Activated CD4-positive, CD25-positive, alpha-beta regulatory T cell treated with anti-CD3 and anti-CD28 coated beads, Interleukin-2, amount 50 U/mL, for 24 hours (primary cell): ENCODE data around the gene GSTT4.
"Not testable (repeated sequence)": the region's sequence is repeated elsewhere in the genome, so short reads cannot be mapped to it uniquely, and the experiment has no call there.

Experiments
- ATAC-seq, 2 donors: fragments of 150-1000 bp; cut with Tn5 transposase; one replicate each; pipeline ENCODE4 v1.10.0; 2021; ENCODE audit warnings: mild to moderate bottlenecking in 1 of 2, moderate library complexity in 1 of 2

The GSTT4 gene

DNA sequence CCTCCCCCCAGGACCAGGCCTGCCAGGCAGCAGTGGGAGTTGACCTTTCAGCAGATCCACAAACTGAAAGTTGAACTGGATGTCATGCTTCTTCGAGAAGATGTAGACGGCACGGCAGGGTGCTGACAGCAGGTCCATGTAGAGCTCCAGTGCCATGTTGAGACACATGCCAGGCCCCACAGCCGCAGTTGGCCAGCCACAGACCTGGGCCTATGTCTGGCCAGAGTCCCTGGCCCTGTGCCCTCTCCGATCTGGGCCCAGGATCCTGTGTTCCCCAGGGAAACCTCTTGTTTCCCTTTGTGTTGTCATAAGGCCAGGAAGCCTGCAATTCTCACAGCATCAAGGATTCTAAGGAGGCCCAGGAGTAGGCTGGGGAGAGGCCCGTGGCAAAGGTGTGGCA is at the start of gene GSTT4:
Gene GSTT4, minus strand, starts transcription at position 253 of the 400 bp plus-strand sequence. Its CDS starts 97 bp downstream, at position 156.
- no peak for ATAC-seq

DNA sequence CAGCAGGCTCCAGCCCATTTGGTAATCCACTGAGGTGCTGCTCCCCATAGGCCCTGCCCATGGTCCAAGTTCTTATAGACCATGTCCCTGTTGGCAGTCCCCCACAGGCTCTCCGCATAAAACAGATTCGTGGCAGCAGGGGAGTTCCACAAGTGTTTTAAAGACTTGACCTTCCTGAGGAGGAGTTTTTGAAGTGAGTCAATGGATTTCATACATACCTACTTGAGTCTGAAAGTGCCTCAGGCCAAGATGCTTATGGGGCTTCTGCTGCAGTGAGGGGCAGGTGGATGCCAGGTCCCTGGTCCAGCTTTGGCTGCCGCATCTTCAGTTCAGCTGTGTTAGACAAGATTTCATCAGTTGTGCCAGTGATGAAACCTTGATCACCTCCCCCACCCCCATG is 49.1 kb upstream of the GSTT4 start:
- no peak for ATAC-seq

- no peak for ATAC-seq
Observed at GRCh38 chr22:24053481-24054226, 48.4 kb upstream of the GSTT4 start.

DNA sequence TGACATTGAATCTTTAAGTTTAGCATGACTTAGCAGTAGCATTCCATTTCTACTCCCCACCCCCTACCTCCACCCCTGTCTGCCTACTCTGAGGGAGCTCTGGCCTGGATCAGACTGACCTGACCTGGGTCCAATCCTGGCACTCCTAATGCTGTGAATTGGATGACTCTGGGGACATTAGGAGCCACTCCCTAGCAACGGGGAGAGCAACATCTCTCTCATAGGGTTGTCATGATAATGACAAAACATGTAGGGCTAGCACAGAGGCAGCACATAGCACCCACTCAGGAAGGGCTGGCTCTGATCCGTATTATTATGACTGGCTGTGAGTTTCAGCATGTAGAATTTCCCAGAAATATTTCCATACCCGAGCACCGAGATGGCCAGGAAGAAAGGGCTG is 46.3 kb upstream of the GSTT4 start:
- no peak for ATAC-seq

- no peak for ATAC-seq
Observed at GRCh38 chr22:24051028-24051427, 45.8 kb upstream of the GSTT4 start.

DNA sequence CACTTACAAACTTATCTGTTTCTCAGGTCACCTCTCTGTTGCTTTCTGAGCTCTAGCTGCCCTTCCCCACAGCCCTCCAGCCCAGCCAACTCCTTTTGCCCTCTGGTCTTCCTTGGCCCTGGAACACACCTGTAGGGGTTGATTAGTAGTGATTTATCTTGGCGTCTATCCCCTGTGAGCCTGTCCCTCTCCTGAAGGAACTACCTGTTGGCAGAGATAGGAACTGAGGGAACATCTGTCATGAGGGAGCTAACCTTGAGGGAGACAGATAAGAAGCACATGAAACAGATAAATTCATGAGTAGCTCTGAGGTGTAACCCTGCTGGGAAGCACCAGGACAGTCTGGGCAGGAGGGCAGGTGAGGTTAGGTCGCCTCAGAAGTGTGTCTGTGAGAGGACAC is 44.7 kb upstream of the GSTT4 start:
- ATAC-seq: no peak

DNA sequence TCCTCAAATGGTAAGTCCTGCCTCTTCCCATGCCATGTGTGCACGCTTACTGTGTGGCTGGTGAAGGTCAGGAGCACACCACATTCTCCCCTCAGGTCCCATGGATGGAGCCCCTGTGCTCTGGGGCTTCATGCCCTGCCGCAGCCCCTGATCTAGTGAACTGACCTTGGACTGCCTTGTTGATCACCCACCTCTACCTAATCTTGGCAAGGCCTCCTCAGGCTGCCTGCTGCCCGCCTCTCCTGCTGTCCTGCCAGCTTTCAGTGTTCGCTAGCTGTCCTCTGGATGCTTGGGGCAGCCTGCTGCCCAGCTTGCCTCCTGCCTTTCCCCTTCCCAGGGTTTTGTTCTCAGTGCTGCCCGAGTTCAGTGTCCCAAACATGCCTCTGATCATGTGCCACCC is 44.0 kb upstream of the GSTT4 start:
- no peak for ATAC-seq

GRCh38 chr22:24046024-24046423 is 40.8 kb upstream of the GSTT4 start:
- ATAC-seq: no peak

DNA sequence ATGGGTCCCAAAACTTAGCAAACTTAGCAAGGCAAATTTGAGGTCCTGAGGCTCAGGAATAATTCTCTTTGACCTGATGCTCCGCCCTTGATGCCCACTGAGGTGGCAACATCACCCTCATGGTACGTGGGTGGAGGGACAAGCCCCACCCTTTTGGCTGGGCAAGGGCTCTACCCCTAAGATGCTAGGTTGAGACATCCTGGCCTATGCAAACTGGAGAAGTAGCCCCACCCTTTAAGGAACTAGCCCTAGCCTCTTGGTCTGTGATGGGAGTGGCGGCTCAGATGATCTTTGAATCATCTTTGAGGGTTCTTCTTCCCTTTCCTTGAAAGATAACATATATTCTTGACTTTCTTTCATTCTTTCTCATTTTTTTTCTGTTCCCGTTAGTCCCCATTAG is 38.7 kb upstream of the GSTT4 start:
- no peak for ATAC-seq

- not testable (repeated sequence) for ATAC-seq
Observed at GRCh38 chr22:24043465-24043864, 38.2 kb upstream of the GSTT4 start.

DNA sequence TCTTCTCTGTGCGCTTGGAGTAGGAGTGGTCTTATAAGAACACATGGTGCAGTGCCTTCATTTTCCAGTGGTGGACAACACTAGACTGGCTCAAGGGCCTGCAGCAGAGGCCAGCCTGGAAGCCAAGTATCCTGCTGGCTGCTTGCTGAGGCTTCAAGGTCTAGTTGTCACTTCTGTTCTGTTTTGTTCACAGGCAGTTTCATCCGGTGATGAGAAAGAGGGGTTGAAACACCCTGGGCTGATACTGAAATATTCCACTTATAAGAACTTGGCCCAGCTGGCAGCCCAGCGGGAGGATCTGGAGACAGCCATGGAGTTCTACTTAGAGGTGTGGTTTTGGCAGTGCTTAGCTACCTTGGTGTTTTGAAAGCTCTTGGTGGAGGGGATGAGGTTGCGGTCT is 35.7 kb upstream of the GSTT4 start:
- no peak for ATAC-seq

- no peak for ATAC-seq
Observed at GRCh38 chr22:24039046-24039445, 33.8 kb upstream of the GSTT4 start.

GRCh38 chr22:24037851-24038765 is 32.9 kb upstream of the GSTT4 start:
- ATAC-seq: no peak

- ATAC-seq: no peak
Observed at GRCh38 chr22:24035296-24035695, 30.0 kb upstream of the GSTT4 start.

DNA sequence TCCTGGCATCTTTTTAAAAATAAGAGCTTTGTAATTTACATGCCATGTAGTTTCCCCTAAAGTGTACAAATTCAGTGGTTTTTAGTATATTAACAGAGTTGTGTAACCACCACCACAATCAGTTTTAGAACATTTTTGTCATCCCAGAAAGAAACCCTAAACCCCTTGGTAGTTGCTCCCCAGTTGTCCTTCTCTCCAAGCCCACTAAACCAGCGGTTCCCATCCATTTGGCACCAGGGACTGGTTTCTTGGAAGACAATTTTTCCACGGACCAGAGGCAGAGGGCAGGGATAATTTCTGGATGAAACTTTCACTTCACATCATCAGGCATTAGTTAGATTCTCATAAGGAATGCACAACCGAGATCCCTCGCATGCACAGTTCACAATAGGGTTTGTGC is 28.5 kb upstream of the GSTT4 start:
- ATAC-seq: no peak

DNA sequence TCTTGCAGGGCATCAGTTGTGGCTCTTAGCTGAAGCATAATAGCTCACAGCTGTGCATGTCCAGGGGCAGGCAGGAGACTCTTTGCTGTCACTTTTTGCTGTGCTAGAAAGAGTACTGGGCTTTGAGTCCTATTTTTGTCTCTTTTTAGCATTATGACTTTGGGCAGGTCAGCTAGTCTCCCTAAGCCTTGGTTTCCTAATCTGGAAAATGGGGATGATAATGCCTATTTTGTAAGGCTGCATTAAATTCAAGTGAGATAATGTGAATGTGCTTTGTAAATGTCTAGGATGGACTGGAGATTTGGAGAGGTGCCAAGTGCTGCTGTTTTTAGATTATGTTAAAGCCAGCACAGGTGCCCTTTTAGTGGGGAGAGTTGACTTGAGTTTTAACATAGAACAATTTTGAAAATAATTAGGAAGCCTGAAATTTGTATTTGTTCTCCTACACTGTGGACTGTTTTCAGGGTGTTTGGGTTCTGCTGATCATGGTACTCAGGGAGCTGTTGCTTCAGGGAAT is 25.0 kb upstream of the GSTT4 start:
- no peak for ATAC-seq

DNA sequence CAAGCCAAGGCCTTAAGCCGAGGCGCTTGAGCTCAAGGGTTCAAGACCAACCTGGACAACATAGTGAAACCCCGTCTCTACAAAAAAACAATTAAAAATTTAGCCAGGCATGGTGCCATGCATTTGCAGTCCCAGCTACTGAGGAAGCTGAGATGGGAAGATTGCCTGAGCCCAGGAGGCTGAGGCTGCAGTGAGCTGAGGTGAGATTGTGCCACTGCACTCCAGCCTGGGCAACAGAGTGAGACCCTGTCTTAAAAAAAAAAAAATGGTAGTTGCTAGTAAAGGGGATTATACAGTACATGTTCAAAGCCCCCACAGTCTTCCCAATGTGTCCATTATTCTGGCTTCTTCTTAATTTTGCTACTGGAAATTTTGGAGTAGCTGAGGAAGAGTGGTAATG is 24.1 kb upstream of the GSTT4 start:
- ATAC-seq: no peak

DNA sequence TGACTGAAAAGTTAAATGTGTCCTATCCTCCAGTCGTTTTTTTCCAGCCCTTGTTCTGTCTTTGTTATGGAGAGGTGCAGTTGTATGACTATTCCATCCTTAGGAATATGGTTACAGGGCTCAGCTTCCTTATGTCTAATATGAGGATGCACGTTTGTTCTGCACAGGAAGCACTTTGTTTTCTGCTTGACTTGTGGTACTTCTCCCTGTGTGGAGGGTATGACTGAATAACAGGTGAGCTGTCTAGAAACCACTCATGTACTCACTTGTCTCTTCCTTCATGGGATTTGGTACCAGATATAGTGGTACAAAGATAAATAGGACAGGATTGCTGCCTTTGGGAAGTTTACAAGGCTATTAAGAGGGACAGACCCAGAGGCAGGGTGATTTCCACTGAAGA is 23.3 kb upstream of the GSTT4 start:
- no peak for ATAC-seq

DNA sequence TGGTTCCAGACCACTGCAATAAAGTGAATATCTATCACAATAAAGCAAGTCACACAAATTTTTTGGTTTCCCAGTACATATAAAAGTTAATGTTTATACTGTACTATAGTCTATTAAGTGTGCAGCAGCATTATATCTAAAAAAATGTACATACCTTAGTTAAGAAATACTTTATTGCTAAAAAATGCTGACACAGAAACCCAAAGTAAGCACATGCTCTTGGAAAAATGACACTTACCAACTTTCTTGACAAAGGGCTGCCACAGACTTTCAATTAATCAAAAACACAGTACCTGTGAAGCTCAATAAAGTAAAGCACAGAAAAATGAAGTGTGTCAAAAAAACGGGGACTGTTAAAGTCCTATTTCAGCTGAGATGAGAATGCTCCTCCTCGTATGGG is 22.7 kb upstream of the GSTT4 start:
- ATAC-seq: no peak

DNA sequence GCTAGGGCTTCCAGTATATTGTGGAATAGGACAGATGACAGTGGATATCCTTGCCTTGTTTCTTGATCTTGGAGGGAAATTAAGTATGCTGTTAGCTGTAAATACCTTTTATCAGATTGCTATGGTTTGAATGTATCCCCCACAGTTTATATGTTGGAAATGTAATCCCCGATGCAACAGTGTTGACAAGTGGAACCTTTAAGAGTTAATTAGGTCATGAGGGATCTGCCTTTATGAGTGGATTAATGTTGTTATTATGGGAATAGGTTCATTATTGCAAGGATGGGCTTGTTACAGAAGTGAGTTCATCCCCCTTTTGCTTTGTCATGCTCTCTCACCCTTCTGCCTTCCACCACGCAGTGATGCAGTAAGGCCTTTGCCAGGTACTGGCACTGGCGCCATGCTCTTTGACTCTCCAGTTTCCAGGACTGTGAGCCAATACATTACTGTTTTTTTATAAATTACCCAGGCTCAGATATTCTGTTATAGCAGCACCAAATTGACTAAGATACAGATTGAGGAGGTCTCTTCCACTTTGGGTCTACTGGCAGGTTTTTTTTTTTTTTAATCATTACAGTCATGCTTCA is 22.2 kb upstream of the GSTT4 start:
- no peak for ATAC-seq

DNA sequence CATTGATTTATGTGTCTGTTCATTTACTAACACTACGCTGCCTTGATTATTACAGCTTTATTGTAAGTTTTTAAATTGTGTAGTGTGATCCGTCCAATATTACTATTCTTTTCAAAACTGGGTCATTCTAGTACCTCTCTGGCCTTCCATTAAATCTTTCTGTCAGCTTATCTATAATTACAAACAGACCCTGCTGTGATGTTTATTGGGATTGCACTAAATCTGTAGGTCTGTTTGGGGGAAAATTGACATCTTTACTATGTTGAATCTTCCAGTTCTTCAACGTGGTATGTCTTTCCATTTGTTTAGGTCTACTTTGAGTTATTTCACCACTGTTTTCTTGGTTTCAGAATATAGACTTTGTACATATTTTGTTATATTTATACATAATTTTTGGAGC is 21.5 kb upstream of the GSTT4 start:
- ATAC-seq: no peak

- no peak for ATAC-seq
Observed at GRCh38 chr22:24026056-24026455, 20.8 kb upstream of the GSTT4 start.

- no peak for ATAC-seq
Observed at GRCh38 chr22:24025475-24025874, 20.2 kb upstream of the GSTT4 start.

GRCh38 chr22:24024354-24024753 is 19.1 kb upstream of the GSTT4 start:
- ATAC-seq: no peak
